ENCODE results near the gene ATXN2. TPM values are rescaled to one million over a fixed set of nuclear protein-coding genes. Genes with fewer than 3 reads are reported as not detected.

ATXN2 gene
- total RNA-seq, 1 donor from 2014 or later: 32.0 TPM

- no peak for DNase-seq
These were observed 162.8 kb downstream of the ATXN2 start for GRCh38 chr12:111436266-111436665.

- DNase-seq: no peak
These were observed 163.4 kb downstream of the ATXN2 start for GRCh38 chr12:111435661-111436201.

DNA sequence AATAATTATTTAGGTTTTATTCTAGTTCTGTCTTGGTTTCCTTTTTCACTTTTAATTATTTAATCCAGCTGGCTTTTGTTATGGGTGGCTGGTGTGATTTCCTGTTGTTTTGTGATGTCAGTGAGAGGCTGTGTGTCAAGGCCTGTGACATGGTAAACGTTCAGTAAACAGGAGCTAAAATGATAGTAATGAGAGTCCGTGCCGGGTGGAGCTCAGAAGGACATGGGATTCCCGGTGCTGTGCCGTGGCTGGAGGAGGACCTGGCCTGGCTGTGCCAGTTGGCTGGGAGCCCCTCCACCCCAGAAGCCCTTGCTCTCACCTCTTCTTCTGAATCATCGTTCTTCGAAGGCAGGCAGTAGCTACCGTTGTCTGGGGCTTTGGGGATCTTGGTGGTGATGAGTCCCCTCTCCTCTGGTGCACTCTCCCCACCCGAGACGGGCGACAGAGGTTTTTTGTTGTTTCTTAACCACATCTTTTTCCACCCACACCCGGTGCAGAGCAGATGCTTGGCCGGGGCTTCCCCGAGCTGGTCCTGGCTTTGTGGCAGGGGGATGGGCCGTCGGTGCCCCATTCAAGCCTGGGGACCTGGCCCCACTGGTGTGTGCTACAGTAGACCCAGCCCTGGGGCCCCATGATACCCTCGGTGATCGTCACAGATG lies 164.3 kb downstream of the ATXN2 start:
- DNase-seq: peak; percentile 80

- DNase-seq: no peak
These were observed 165.1 kb downstream of the ATXN2 start for GRCh38 chr12:111434049-111434448.

DNA sequence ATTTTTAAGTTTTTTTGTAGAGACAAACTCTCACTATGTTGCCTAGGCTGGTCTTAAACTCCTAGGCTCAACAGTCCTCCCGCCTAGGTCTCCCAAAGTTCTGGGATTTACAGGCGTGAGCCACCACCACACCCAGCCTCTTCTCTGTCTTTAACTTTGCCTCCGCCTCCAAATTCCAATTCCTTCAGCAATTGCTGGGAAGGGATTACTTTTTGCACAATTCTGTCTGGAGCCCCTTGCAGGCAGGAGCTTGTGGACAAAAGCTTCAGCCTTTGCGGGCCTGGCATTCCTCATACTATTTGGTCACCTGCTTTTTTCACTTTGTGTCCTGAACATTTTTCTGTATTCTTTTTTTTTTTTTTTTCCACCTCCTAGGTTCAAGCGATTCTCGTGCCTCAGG lies 167.3 kb downstream of the ATXN2 start:
- no peak for DNase-seq

GRCh38 chr12:111430433-111431353 lies 168.4 kb downstream of the ATXN2 start:
- peak; percentile 64 for DNase-seq

DNA sequence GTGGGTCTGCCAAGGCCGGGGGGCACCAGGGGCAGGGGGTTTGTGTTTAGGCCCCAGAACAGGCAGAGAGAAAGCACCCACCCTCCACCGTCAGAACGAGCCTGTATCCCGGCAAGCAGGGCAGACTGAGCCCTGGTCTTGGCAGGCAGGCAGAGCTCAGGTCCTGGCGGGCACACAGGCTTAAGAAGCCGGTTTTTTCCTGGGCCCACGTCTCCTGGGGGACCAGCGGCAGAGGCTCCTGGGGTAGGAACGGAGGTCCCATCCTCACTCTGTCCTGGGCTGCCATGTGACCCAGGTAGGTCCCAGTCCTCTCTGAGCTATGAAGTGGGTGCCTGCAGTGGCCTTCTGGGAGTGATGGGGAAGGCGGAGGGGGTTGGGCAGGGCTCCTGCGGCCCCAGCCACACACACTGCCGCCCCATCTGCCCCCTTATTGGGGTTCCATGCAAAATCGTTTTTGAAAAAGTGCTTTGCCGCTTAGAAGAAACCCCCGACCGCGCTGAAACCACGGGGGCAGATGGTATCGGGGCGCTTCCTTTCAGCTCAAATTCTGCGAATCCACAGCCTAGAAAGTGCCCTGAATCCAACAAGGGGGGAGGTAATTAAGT lies 169.2 kb downstream of the ATXN2 start:
- DNase-seq: peak; percentile 46

GRCh38 chr12:111428728-111429175 lies 170.4 kb downstream of the ATXN2 start:
- DNase-seq: peak; percentile 73

GRCh38 chr12:111428081-111428727 lies 170.9 kb downstream of the ATXN2 start:
- DNase-seq: no peak

- no peak for DNase-seq
These were observed 171.6 kb downstream of the ATXN2 start for GRCh38 chr12:111427417-111428074.

- peak; percentile 58 for DNase-seq
These were observed 172.6 kb downstream of the ATXN2 start for GRCh38 chr12:111426344-111427185.

DNA sequence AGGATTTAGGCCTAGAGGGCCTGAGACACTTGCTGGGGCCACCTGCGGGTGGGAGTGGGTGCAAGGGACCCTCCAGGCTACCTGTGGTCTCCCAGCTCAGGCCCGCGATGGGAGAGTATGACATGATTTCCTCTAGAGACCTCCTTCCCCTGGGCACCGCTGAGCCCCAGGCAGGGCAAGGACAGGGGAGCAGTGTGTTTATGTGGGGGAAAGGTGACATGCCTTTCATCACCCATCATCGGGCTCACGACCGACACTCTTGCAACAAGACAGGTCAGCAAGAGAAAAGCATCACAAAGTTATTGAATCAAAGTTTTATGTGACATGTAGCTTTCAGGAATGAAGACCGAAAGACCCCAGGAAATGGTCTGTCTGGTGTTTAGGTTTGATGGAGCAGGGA lies 173.5 kb downstream of the ATXN2 start:
- DNase-seq: no peak

GRCh38 chr12:111424793-111425251 lies 174.3 kb downstream of the ATXN2 start:
- DNase-seq: peak; percentile 30

DNA sequence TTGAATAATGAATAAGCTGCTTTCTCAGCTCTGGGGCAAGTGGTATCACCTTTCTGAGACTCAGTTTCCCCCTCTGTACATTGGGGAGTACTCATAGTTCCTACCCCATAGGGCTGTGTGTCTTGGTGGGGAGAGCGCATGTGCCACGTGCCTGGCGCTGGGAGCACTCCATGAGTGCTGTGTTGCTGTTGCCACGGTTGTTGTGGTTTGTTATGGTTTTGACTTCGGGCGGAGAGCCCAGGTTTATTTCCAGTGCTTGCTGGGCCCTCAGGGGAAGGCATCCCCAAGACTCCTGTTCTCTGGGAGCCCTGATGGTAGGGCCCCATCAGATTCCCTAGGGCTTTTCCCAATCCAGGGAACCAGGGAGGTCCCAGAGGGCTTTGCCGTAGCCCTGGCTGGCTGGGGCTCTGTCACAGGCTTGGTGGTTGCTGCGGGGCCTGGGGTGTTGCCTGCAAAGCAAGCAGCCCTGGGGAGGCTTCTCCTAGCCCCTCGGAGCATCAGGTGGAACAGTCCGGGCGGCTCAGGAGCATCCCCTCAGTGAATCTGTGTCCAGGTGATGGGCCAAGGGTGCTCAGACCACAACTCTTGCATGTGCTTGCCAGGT lies 174.8 kb downstream of the ATXN2 start:
- no peak for DNase-seq

- no peak for DNase-seq
These were observed 178.6 kb downstream of the ATXN2 start for GRCh38 chr12:111420494-111420893.

- DNase-seq: no peak
These were observed 179.3 kb downstream of the ATXN2 start for GRCh38 chr12:111419784-111420183.

DNA sequence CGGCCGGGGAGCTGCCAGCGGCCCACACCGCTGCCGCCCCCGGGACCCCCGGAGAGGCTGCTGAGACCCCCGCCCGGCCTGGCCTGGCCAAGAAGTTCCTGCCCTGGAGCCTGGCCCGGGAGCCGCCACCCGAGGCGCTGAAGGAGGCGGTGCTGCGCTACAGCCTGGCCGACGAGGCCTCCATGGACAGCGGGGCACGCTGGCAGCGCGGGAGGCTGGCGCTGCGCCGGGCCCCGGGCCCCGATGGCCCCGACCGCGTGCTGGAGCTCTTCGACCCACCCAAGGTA lies 180.6 kb downstream of the ATXN2 start:
- no peak for DNase-seq

GRCh38 chr12:111417784-111418593 lies 181.1 kb downstream of the ATXN2 start:
- DNase-seq: no peak

GRCh38 chr12:111417290-111417689 lies 181.8 kb downstream of the ATXN2 start:
- DNase-seq: no peak

GRCh38 chr12:111414711-111415252 lies 184.3 kb downstream of the ATXN2 start:
- no peak for DNase-seq

All from dermis blood vessel endothelial cell (primary cell).